Hepatocyte (in vitro differentiated cells): Measurements from ENCODE around the gene BET1L. TPM values are rescaled to one million over a fixed set of nuclear protein-coding genes. Genes with fewer than 3 reads are reported as not detected.

Source experiments
- DNase-seq: peaks from one replicate; pipeline ENCODE4 v3.0.0-alpha.2; 2016; ENCODE audit warnings: low spot score
- H2AFZ ChIP-seq: fragments of 200-600 bp; sonication (generic); 2 replicates; pipeline ENCODE4 v1.6.0; 2016; ENCODE audit warnings: antibody characterized with exemption, mild to moderate bottlenecking
- H3K27ac ChIP-seq: fragments of 200-600 bp; sonication (generic); 2 replicates; pipeline ENCODE4 v1.5.1; 2016; ENCODE audit warnings: mild to moderate bottlenecking
- H3K27me3 ChIP-seq: fragments of 200-600 bp; sonication (generic); 2 replicates; pipeline ENCODE4 v1.6.1; 2016
- H3K36me3 ChIP-seq: fragments of 200-600 bp; sonication (generic); replicated peaks from 2 replicates; pipeline ENCODE4 v1.5.1; 2016; ENCODE audit warnings: low read depth; ENCODE audit not compliant: insufficient read depth
- H3K4me1 ChIP-seq: fragments of 200-600 bp; sonication (generic); 2 replicates; pipeline ENCODE4 v1.5.1; 2016; ENCODE audit warnings: mild to moderate bottlenecking, moderate library complexity; ENCODE audit not compliant: insufficient read depth
- H3K4me2 ChIP-seq: fragments of 200-600 bp; sonication (generic); 2 replicates; pipeline ENCODE4 v1.6.0; 2016
- H3K4me3 ChIP-seq: fragments of 200-600 bp; sonication (generic); 2 replicates; pipeline ENCODE4 v1.5.1; 2016; ENCODE audit warnings: mild to moderate bottlenecking
- H3K79me2 ChIP-seq: fragments of 200-600 bp; sonication (generic); 2 replicates; pipeline ENCODE4 v1.6.0; 2017; ENCODE audit warnings: mild to moderate bottlenecking
- H3K9me2 ChIP-seq: fragments of 200-600 bp; sonication (generic); replicated peaks from 2 replicates; pipeline ENCODE4 v1.6.0; 2017; ENCODE audit warnings: mild to moderate bottlenecking; ENCODE audit not compliant: insufficient read depth
- H3K9me3 ChIP-seq: fragments of 200-600 bp; sonication (generic); 2 replicates; pipeline ENCODE4 v1.5.1; 2016; ENCODE audit warnings: low read depth, mild to moderate bottlenecking
- H4K20me1 ChIP-seq: fragments of 200-600 bp; sonication (generic); 2 replicates; pipeline ENCODE4 v1.6.0; 2016; ENCODE audit warnings: mild to moderate bottlenecking; ENCODE audit not compliant: insufficient read depth, poor library complexity, severe bottlenecking
- CTCF ChIP-seq: fragments of 200-600 bp; sonication (generic); IDR thresholded peaks from 2 replicates; pipeline ENCODE4 v1.5.1; 2016; ENCODE audit warnings: antibody characterized with exemption, mild to moderate bottlenecking; ENCODE audit not compliant: poor library complexity
- EZH2 ChIP-seq: fragments of 200-600 bp; sonication (generic); IDR thresholded peaks from 2 replicates; pipeline ENCODE4 v1.6.1; 2016; ENCODE audit warnings: antibody characterized with exemption, mild to moderate bottlenecking, borderline replicate concordance
- EZH2phosphoT487 ChIP-seq: fragments of 200-600 bp; sonication (generic); IDR thresholded peaks from one replicate; pipeline ENCODE4 v1.6.1; 2018; ENCODE audit warnings: antibody characterized with exemption, mild to moderate bottlenecking, low read depth, moderate library complexity; ENCODE audit not compliant: unreplicated experiment, severe bottlenecking
- WGBS: methylation state at CpG from one replicate; pipeline ENCODE4 v1.1.6; 2016; ENCODE audit warnings: low lambda C conversion rate; ENCODE audit errors: missing lambda C conversion rate; 5-methylcytosine and 5-hydroxymethylcytosine counted together
- polyA plus RNA-seq: library from polyadenylated mRNA; unstranded; fragments of >200 nt; fragmentation: Nextera tagmentation; extraction: Ambion mirVana; gene quantifications from 2 replicates; pipeline ENCODE4 v1.2.1, GENCODE V29; 2016
- total RNA-seq: library from RNA; depleted of rRNA; stranded (reverse); fragments of >200 nt; gene quantifications from 2 replicates; pipeline ENCODE4 v1.2.3, GENCODE V29; 2014

Gene BET1L
- total and polyA plus RNA-seq, 2 experiments from 2014 or later, result 33.9 to 70.5 TPM

- 100% methylated on average over 7 of the region's 9 CpGs for WGBS
Measured at GRCh38 chr11:223884-224283, 16.7 kb upstream of the BET1L start.

GRCh38 chr11:223026-223789, 16.0 kb upstream of the BET1L start:
- H3K79me2 ChIP-seq, result peaks cover 15% of the 10 kb centered on the region
- H4K20me1 ChIP-seq, result no peaks in the 10 kb centered on the region
- no peak overlapping the region for H3K4me2 ChIP-seq
- no peaks in the 10 kb centered on the region for H3K27me3 ChIP-seq
- H3K9me3 ChIP-seq, result no peaks in the 10 kb centered on the region
- 95% methylated on average over 13 of the region's 16 CpGs for WGBS
- no peaks in the 10 kb centered on the region for H3K9me2 ChIP-seq
- H3K4me1 ChIP-seq, result no peaks in the 10 kb centered on the region
- H3K4me3 ChIP-seq, result no peak overlapping the region
- H3K27ac ChIP-seq, result no peak overlapping the region
- no peaks in the 10 kb centered on the region for H3K36me3 ChIP-seq
- H2AFZ ChIP-seq, result no peak overlapping the region
- TF ChIP-seq EZH2phosphoT487 (no peak), EZH2 (no peak), CTCF (no peak)
- no peak for DNase-seq

More at GRCh38 chr11:223884-224283, 16.7 kb upstream of the BET1L start:
- no peaks in the 10 kb centered on the region for H3K36me3 ChIP-seq
- no peaks in the 10 kb centered on the region for H3K9me3 ChIP-seq
- H2AFZ ChIP-seq, result no peak overlapping the region
- H3K4me2 ChIP-seq, result no peak overlapping the region
- no peaks in the 10 kb centered on the region for H4K20me1 ChIP-seq
- TF ChIP-seq CTCF (no peak), EZH2 (no peak), EZH2phosphoT487 (no peak)
- H3K9me2 ChIP-seq, result no peaks in the 10 kb centered on the region
- H3K27me3 ChIP-seq, result no peaks in the 10 kb centered on the region
- no peak overlapping the region for H3K4me3 ChIP-seq
- peaks cover 22% of the 10 kb centered on the region for H3K79me2 ChIP-seq
- H3K4me1 ChIP-seq, result no peaks in the 10 kb centered on the region
- DNase-seq, result no peak
- H3K27ac ChIP-seq, result no peak overlapping the region

- Histone ChIP-seq H3K4me2 (no peak overlapping the region), H3K27ac (no peak overlapping the region), H2AFZ (no peak overlapping the region), H3K36me3 (no peaks in the 10 kb centered on the region), H3K4me1 (no peaks in the 10 kb centered on the region), H3K9me3 (no peaks in the 10 kb centered on the region), H3K79me2 (peaks cover 6% of the 10 kb centered on the region), H3K27me3 (no peaks in the 10 kb centered on the region), H4K20me1 (no peaks in the 10 kb centered on the region), H3K9me2 (no peaks in the 10 kb centered on the region), H3K4me3 (no peak overlapping the region)
- TF ChIP-seq EZH2 (no peak), EZH2phosphoT487 (no peak), CTCF (no peak)
- no peak for DNase-seq
- WGBS, result 97% methylated on average over 14 of the region's 14 CpGs
Measured at GRCh38 chr11:221998-222789, 15.0 kb upstream of the BET1L start.
